Stimulated activated CD8-positive, alpha-beta memory T cell treated with anti-CD3 and anti-CD28 coated beads, Interleukin-7, amount 100 ng/mL, for 4 hours (primary cell): ENCODE data around the gene SRM.
"Not testable (repeated sequence)": the region's sequence is repeated elsewhere in the genome, so short reads cannot be mapped to it uniquely, and the experiment has no call there.

ENCODE experiments used
- DNase-seq, 2 donors: peaks; one replicate each; pipeline ENCODE4 v3.0.0-alpha.2; 2020; ENCODE audit warnings: low read depth in 2 of 2

The SRM gene

DNA sequence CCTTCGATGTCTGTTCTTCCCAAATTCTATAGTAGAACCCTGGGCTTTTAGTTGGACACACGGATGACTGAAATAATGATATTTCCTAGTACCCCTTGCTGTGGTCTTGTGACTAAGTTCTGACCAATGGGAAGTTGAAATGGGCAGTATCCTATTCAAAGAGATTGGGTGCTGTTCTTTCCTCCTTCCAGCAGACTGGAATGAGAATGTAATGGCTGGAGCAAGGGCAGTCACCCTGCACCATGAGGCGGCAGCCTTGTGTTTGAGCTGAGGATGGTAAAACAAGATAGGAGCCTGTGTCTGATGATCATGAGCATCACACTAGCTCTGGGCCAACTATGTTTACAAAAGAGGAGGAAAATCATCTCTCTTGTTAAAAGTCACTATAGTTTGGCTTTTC is 5.1 kb upstream of the SRM start:
- no peak for DNase-seq

DNA sequence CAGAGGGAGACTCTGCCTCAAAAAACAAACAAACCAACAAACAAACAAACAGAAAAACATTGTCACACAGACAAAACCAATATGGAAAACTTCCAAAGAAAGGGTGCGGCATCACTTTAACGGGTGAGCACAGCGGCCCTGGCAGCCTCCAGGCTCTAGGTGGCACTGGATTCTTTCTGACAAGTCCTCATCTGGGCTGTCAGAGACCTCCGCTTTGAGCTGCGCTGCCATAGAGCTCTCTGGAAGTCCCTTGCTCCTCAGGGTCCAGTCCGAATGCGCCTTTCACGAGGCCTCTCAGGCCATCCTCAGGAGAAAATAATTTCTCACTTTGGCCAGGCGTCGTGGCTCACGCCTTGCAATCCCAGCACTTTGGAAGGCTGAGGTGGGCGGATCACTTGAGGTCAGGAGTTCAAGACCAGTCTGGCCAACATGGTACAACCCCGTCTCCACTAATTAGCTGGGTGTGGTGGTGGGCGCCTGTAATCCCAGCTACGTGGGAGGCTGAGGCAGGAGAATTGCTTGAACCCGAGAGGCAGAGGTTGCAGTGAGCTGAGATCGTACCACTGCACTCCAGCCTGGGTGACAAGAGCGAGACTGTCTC is 4.2 kb upstream of the SRM start:
- not testable (repeated sequence) for DNase-seq

DNA sequence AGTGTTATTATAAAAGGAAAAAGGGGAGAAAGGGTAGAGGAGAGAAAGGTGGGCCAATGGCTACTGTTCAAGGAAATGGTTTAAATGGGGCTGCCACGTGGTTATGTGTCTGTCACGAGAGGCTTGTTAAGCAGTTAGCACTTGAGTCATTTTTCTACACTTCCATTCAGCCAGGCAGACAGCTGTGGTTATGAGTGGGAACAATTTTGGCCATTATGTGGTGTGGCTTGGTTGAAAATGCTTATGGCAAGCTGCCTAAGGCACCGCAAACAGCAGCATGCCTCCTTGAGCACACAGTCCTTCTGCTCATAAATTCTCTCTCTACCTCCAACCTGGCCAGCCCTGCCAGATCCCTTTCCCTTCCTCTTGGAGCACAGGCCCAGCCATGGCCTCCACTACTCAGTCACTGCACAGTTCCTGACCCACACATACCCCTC is 3.2 kb upstream of the SRM start:
- peak; percentile 30 to 32 for DNase-seq

DNA sequence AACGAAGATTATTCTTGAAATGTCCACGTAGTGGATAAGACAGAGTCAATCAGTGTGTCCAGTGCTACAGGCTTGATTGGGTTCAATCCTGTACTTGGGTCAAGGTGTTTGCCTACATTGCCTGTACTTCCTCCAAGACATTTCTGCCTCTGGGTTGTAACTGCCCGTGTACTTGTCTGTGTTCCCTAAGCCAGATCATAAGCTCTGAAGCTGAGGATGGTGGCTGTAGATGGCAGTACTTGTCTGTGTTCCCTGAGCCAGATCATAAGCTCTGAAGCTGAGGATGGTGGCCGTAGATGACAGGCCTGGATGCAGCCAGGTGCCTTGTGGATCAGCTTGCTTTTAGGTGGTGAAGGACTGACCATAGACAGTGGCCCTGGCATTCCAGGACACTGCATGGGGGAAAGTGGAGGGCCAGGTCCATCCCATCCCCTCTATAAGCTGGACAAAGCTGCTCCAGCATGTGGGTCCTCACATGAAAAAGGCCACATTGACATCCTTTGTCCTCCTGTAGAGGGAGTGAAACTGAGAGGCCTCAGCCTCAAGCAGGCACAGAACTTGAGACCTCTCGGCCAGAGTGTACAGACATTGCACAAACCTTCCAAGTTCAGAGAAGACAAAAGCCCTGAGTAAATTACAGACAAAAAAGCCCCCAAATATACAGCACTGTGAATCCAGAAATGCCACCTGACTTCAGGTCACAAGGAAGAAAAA is 2.0 kb upstream of the SRM start:
- DNase-seq: no peak

DNA sequence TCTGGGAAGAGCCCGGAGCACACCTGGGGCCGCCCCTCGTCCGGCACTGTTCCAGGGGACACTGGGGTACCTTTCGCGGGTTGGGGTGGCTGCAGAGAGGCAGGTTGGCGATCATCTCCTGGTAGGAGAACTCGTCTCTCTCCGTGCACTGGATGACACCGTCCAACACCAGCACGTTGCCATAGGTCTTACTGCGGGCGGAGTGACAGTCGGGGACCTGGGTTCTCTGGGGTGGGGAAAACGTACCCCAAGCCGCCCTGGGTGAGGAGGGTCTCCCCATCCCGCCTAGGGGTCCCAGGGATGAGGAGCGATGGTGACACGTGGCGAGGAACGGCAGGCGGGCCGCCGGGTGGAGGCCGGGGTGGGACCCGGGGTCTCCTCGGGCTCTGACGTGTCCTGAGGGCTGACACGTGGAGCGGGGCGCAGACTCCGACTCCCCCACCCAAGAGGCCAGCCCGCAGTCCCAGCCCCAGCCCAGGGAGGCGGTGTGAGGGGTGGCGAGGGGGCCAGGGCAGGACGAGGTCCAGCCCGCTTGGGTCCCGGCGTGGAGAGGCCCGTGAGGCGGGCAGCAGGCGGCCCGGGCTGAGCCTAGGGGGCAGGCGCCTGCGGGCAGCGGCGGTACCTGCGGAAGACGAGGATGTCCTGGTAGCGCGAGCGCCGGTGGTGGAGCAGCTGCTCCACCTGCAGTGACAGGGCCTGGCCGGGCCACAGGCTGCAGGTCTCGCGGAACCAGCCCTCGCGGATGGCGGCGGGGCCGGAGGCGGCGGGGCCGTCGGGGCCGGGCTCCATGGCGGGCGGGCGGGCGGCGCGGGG is 457 bp downstream of the SRM start:
- DNase-seq: peak in 1 of 2 donors; percentile 49

DNA sequence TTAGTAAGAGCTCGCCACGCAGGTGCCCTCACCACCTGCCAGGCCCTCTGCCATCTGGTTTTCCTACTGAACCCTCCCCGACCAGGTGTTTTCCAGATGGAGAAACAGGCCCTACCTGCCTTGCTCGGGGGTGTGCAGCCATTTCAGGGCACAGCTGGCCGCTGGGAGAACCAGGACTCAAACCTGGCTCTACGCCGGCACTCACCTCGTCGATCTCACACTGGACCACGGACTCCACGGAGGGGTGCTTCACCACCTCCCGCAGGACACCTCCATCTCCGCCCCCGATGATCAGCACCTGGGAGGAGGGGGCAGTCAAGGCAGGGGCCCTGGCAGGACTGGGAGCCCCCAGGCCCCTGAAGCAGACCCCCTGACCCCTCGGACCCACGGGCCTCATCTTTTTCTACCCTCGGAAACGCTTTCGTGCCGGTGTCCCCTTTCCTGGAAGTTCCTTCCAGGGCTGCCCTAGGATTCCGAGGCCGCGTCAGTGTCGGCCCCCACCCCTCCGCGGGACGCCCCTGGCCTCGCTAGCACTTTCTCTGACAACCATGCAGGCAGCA is 1.1 kb downstream of the SRM start:
- no peak for DNase-seq

DNA sequence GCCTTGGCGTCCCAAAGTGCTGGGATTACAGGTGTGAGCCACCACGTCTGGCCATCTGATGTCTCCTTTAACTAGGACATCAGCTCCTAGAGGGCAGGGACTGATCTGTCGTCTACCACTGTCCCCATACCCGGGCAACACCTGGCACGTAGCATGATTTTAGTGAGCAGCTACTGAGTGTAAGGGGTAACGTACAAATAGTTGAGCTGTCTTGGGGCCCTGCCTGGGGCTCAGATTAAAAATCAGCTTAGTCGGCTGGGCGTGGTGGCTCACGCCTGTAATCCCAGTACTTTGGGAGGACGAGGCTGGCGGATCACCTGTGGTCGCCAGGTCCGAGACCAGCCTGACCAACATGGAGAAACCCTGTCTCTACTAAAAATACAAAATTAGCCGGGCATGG is 1.8 kb downstream of the SRM start:
- no peak for DNase-seq

DNA sequence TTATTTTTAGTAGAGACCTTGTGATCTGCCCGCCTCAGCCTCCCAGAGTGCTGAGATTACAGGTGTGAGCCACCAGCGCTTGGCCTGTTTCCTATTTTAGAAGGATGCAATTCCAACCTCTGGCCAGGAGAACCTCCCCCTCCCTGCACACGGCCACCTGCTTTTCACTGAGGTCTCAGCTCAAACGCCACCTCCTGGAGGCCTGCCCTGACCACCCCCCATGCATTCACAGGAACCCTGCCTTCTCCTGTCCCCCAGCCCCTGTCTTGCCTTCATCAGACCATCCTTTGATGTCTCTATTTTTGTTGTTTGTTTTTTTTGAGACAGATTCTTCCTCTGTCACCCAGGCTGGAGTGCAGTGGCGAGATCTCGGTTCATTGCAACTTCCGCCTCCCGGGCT is 2.3 kb downstream of the SRM start:
- no peak for DNase-seq

DNA sequence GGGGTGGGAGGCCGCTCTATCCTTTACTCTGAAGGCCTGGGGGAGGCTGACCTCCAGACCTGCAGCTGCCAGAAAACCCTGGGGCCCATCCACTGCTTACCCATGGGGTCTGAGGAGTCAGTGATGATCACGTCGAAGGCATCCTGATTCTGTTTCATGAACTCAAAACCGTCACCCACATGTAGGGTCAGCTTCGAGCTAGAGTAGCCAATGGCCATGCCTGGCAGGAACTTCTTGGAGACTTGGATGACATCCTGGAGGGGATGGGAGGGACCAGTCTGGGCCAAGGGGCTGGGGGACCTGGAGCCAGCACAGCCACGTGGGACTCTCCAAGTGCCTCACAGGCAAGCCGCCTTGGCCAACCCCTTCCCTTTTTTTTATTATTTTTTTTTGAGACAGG is 3.3 kb downstream of the SRM start:
- no peak for DNase-seq

DNA sequence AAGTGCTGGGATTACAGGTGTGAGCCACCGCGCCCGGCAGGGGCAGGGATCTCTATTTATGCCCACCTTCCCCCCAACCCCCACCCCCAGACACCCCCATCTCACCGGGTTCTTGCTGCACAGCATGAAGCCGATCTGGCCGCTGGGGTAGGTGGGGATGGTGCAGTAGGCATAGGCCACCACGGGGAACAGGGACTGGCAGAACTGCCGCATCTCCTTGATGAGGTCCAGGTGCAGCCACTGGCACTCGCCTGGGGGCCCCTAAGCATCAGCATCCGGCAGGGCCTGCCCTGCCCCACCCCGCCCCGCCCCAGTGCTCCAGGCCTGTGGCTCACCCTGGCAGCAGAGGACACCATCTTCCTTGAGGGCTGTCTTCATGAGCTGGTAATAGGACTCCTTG is 4.1 kb downstream of the SRM start:
- DNase-seq: no peak

DNA sequence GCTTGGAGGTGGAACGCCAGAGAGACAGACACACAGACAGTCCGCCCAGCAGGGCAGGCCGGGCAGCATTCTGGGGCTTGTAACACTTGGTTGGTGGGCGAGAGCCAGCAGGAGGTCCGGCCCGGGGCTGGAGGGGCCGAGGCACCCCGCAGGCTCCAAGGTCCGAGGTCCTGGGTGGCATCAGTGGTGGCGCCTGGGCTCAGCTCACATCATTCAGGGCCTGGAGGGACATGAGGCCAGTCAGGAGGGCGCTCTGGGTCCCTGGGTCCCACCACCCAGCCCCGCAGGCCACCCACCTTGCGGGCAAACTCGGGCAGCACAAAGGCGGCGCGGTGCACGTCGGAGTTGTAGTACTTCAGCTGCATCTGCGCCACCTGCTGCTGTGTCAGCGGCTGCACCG is 5.2 kb downstream of the SRM start:
- no peak for DNase-seq

DNA sequence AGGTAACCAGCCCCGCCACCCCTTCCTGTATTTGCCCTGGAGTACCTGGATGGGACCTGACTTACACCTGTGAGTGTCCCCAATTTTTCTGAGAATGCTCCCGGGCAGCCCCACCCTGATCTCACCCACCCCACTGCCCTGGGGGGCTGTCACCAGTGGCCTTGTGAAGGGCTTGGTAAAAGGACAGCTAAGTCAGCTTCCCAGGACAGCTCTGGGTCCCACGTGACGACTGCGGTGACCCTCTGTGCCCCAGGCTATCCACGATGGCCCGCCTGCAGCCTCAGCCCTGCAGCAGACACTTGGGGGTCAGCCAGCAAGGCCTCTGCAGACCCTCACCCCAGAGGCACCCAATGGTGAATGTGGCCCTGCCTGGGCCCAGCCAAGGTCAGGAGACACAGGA is 5.6 kb downstream of the SRM start:
- DNase-seq: no peak

DNA sequence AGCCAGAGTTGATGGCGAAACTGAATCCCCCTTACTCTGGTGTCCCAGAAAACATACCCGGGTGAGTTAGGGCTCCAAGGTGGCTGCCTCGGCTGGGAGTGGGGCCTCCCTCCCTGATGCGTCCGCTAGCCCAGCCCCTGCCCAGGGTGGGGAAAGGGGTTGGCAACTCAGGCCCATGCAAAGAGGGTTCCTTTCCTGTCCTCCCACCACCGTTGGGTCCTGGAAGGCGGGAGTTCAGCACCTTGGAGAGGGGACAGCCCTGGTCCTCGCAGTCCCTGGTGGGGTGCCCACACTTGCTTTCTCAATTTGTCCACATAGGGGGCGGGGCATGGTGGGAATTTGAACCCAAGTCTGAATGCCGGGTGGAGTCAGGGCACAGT is 6.1 kb downstream of the SRM start:
- DNase-seq: no peak

DNA sequence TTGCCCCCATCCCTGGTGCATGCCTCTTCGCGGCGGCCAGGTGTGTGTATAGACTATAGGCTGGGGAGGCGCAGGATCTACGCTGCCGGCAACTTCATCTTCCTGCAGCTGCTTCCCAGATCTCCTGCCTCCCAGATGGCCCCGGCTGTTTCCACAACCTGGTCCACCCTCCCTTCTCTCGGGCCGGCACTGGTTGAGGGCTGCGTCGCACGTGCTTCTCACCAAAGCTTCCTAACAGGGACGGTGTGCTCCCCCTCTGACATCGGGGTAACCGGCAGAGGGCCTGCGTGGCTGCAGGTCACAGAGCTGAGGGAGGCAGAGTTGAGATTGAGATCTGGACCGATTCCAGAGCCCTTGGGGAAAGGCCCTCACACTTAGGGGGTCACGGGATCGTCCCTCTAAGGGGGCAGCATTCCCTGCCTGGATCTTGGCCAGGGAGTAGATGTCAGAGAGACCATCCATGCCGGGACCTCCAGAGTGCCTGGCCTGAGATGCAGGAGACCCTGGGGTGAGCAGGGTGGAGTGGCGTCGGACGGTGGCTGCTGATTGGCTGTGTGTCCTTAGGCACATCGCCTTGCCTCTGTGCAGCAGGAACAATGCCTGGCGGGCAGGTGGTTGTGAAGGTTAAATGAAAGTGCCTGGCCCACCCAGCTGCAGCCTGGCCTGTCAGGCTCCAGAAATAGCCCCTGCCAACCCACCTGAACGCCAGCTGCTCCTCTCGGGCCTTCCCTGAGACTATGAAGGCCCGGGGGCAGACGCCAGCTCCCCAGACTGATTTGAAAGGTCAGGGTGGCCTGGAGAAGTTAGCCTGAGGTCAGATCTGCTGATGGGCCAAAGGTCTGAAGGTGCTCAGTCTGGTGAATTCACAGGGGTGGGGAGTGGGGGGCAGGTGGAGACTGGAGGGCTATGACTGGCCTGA is 6.7 kb downstream of the SRM start:
- DNase-seq: no peak

DNA sequence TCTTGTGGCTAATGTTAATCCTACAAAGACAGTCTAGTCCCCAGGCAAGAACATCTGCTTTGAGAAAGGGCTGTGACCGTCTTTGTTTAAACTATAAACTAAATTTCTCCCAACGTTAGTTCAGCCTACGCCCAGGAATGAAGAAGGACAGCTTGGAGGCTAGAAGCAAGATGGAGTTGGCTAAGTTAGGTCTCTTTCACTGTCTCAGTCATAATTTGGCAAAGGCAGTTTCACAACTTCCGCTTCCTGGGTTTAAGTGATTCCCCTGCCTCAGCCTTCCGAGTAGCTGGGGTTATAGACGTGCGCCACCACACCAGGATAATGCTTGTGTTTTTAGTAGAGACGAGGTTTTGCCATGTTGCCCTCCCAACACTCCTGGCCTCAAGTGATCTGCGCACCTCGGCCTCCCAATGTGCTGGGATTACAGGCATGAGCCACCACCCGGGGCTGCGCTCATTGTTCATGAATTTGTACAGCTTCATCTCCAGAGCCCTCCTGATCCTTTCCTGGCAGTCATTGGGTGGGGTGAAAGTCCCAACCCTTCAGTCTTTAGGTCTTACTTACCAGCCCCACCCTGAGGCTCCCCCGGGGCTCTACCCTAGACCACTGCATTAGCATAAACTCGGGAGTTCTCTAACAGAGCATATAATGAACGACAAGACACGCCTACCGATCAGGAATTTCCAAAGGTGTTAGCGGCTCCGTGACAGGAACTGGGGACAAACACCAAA is 7.9 kb downstream of the SRM start:
- DNase-seq: no peak

DNA sequence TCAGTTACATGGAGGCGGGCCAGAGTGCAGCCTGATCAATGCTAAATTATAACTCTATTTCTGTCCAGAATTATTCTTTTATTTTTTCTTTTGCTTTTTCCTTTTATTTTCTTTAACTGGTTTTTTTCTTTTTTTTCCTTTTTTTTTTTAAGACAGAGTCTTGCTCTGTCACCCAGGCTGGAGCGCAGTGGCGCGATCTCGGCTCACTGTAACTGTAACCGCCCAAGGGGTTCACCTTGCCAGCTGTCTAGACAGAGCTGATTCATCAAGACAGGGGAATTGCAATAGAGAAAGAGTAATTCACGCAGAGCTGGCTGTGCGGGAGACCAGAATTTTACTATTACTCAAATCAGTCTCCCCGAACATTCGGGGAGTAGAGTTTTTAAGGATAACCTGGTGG is 8.7 kb downstream of the SRM start:
- not testable (repeated sequence) for DNase-seq

DNA sequence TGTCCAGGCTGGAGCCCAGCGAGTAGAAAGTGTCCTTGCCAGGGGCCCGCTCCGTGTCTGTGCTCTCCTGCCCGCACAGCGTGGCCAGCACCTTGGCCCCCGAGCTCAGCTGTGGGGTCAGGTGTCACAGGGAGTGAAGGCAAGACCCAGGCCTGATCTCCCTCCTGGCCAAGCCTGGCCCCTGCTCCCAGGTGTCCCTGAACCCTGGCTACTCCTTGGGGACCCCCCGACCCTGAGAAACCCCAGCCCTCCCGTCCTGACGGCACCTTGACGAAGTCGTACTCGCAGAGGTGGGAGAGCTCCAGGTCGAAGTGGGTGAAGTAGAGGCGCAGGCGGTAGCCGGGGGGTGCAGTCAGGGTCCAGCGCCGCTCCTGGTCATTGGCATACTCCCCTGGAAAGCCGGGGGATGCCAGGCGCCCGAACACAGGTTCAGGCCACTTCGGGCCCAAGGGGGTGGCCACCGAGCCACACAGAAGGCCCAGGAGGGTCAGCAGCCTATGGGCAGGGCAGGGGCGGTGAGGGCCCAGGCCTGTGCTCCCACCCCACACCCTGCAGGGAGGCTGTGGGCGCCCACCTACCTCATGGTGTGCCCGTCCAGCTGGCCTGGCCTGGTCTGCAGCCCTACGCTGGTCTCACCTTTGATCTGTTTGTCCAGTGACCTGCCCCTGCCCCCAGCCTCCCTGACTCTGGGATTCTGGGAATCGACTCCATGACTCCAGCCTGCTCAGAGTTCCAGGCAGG is 13.0 kb downstream of the SRM start, which contains the start of gene MASP2:
MASP2 (minus strand) TSS at position 615 of the 741 bp plus-strand sequence; CDS start at position 583, 32 bp downstream.
- no peak for DNase-seq

DNA sequence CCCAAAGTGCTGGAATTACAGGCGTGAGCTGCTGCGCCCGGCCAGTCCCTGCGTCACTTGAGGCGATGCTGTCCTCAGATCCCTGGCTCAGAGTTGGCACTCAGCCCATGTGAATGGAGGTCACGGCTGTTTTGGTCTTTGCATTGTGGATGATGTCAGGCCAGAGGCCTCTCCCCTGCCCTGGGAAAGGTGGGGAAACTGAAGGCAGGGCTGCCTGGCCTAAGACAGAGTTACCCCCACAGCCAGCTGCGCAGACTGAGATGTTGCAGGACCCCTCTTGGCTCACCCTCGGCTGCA is 13.6 kb downstream of the SRM start:
- no peak for DNase-seq

DNA sequence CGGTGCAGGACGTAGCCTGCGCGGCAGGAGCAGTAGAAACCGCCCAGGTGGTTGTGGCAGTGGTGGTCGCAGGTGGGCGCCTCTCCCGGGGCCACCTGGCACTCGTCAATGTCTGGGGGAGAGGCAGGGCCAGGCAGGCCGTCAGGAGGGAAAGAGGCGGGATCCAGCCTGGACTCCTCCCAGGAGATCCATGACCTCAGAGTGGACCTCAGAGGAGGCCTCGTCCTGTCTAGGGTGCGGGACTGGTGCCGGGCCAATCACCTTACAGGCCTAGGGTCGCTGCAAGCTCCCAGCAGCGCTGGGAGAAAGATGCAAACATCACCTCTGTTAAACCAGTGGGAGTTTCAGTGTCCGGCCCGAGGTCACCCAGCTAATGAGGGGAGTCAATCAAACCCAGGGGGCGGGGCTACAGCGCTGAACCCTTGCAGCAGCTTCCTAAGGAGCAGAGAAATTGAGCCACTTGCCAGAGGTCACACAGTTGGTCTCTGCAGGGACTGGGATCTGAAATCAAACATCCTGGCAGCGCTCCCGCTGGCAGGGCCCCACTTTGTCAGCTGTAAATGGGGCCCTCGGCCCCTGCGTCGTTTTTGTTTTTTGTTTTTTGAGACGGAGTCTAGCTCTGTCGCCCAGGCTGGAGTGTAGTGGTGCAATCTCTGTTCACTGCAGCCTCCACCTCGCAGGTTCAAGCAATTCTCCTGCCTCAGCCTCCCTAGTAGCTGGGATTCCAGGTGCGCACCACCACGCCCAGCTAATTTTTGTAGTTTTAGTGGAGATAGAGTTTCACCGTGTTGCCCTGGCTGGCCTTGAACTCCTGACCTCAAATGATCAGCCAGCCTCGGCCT is 14.2 kb downstream of the SRM start:
- DNase-seq: no peak
